HG03025 (cell line): Measurements from ENCODE around the gene RFESD.

Source experiments
- ATAC-seq: cut with Tn5 transposase; IDR thresholded peaks from one replicate; pipeline ENCODE4 v1.9.1; 2021; ENCODE audit warnings: mild to moderate bottlenecking, moderate library complexity; ENCODE audit not compliant: unreplicated experiment, low FRiP score

RFESD gene

GRCh38 chr5:95646569-95647431 lies at the start of gene RFESD:
RFESD (plus strand) TSS chr5:95646777; CDS start chr5:95652272, 5,495 bp downstream.
- peak; percentile 98 for ATAC-seq

DNA sequence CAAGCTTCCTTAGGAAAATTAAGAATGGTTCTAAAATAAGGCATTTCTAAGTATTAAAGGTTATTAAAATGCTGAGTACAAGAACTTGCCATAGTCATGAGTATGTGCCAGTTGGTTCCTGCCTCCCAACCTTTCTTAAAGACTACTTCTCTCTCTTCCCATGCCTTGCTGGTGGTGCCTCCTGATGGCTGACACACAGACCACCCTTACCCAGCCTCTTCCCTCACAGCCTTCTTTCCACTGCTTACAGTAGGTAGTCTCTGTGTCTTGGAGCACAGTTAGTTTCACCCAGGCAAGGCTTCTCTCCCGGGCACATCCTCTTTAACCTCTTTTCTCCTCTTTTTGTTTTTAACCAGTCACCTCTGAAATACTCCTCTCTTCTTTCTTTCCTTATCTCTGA lies 47.3 kb upstream of the RFESD start:
- no peak for ATAC-seq

DNA sequence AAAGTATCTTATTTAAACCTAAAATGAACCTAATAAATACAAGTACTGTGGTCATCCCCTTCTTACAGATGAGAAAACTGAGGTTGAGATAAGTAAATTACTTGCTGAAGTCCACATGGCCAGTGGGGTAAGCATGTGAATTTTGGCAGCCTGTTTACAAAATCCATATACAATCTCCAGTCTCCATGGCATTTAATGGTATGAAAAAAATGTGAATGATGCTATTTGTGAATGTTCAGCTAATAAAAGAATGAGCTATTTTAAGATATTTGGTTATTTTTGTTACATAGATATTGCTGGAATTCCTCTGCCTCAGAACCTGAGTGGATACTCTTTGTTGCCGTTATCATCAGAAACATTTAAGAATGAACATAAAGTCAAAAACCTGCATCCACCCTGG lies 46.0 kb upstream of the RFESD start:
- no peak for ATAC-seq

GRCh38 chr5:95605786-95606185 lies 40.8 kb upstream of the RFESD start:
- ATAC-seq: no peak

GRCh38 chr5:95606419-95606818 lies 40.2 kb upstream of the RFESD start:
- ATAC-seq: no peak

DNA sequence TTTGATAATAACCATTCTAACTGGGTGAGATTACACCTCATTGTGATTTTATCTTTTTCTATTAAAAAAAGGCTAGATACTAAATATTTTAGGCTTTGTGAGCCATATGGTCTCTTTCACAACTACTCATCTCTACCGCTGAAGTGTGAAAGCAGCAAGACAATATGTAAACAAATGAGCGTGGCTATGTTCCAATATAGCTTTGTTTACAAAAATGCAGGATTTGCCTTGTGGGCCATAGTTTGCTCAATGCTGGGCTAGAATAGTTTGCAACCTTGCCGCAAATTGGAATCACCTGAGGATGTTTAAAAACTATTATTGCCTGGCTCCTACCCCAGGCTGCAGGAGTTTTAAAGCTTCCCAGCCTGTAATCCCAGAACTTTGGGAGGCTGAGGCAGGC lies 36.9 kb upstream of the RFESD start:
- ATAC-seq: no peak

GRCh38 chr5:95610546-95610945 lies 36.0 kb upstream of the RFESD start:
- ATAC-seq: no peak

DNA sequence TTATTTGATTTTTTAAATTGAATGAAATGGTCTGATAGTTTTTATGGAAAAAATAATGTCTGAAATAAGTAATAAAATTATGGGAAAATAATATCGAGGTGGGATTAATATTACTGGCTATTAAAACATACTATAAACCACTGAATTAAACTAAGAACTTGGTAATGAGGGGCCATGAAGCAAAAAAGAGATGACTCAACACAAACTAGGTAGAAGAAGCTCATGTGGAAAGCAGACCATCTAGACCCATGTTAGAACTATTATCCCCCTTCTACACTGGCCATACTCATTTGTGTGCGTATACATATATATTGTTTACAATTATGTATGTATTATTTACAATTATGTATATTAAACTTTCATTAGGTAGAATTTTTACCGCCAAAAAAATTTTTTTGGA lies 35.2 kb upstream of the RFESD start:
- ATAC-seq: no peak

- no peak for ATAC-seq
Measured at GRCh38 chr5:95613514-95613913, 33.1 kb upstream of the RFESD start.

GRCh38 chr5:95615164-95615467 lies 31.5 kb upstream of the RFESD start:
- no peak for ATAC-seq

GRCh38 chr5:95617057-95617456 lies 29.5 kb upstream of the RFESD start:
- ATAC-seq: no peak

- no peak for ATAC-seq
Measured at GRCh38 chr5:95619096-95619495, 27.5 kb upstream of the RFESD start.

GRCh38 chr5:95619514-95620029 lies 27.0 kb upstream of the RFESD start:
- ATAC-seq: no peak

DNA sequence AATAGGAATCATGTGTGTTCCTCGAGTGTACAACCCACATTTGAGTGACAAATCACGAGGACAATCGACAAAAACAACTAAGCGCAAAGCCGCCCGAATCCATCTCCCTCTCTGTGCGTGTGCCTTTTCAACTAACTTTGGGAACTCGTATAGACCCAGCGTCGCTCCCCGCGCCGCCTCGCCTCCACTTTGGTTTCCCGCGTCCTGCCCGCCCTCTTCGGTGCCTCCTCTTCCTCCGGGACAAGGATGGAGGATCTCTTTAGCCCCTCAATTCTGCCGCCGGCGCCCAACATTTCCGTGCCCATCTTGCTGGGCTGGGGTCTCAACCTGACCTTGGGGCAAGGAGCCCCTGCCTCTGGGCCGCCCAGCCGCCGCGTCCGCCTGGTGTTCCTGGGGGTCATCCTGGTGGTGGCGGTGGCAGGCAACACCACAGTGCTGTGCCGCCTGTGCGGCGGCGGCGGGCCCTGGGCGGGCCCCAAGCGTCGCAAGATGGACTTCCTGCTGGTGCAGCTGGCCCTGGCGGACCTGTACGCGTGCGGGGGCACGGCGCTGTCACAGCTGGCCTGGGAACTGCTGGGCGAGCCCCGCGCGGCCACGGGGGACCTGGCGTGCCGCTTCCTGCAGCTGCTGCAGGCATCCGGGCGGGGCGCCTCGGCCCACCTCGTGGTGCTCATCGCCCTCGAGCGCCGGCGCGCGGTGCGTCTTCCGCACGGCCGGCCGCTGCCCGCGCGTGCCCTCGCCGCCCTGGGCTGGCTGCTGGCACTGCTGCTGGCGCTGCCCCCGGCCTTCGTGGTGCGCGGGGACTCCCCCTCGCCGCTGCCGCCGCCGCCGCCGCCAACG lies 26.3 kb upstream of the RFESD start, which contains the start of gene GPR150:
Gene GPR150, plus strand, starts transcription at position 58 of the 840 bp plus-strand sequence. Its CDS starts 189 bp downstream, at position 247.
- ATAC-seq: peak; percentile 68

DNA sequence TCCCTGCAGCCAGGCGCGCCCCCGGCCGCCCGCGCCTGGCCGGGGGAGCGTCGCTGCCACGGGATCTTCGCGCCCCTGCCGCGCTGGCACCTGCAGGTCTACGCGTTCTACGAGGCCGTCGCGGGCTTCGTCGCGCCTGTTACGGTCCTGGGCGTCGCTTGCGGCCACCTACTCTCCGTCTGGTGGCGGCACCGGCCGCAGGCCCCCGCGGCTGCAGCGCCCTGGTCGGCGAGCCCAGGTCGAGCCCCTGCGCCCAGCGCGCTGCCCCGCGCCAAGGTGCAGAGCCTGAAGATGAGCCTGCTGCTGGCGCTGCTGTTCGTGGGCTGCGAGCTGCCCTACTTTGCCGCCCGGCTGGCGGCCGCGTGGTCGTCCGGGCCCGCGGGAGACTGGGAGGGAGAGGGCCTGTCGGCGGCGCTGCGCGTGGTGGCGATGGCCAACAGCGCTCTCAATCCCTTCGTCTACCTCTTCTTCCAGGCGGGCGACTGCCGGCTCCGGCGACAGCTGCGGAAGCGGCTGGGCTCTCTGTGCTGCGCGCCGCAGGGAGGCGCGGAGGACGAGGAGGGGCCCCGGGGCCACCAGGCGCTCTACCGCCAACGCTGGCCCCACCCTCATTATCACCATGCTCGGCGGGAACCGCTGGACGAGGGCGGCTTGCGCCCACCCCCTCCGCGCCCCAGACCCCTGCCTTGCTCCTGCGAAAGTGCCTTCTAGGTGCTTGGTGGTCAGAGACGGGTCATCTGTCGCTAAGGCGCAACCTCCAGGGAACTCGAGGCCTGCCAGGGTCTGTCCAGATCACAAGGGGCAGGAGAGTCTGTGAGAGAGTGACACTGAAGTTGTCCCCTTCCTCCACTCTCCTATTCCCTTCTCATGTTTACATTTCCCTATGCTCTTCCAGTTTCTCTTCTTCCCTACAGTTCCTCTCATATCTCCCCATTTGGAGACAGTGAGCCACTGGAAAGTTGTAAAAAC lies 25.4 kb upstream of the RFESD start:
- peak; percentile 57 for ATAC-seq

DNA sequence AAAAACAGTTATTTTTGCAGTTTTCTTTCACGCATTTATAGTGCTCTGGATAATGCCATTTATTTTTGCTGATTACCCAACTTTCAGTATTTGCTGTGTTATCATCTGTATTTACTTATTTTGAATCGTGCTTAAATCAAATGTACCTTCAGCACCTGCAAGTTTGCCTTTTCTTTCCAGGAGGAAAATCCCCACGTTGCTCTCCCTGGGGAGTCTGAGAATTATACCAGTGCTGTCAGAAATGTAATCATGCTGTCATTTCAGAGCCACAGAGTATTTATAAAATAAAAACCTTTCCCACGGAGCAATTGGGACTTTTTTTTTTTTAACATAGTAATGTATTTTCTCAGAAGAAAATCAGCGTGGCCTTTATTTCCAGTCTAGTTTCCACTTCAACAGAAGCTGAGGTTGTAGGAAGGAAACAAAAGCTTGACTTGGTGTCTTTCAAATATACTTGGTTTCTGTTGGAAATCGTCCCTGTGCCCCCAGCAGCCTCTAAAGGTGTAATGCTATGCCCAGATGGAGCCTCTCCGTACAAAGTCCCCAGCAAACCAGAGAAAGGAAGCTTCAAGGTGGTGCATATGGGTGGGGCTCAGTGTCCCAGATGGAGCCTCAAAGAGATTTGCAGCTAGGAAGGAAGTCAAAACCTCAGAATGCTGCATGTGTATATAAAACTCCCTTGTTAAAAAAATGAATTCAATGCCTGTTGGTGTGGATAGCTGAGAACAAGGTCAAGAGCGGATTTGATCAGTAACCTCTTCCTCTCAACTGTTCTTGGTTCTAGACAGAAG lies 24.5 kb upstream of the RFESD start:
- no peak for ATAC-seq

DNA sequence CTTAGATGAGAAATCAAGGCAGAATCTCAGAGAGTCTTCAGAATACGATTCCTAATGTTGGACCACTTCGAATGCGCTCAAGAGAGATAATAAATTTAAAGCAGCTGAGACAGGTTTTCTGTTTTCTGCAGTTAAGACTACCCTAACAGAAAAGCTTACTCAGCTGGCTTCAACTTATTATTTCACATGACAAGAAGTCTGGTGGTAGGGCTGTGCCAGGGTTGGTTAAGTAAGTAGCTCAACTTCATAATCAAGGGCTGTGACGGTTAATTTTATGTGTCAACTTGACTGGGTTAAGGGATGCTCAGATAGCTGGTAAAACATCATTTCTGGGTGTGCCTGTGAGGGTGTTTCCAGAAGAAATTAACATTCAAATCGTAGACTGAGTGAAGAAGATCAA lies 22.9 kb upstream of the RFESD start:
- ATAC-seq: no peak

GRCh38 chr5:95624368-95624767 lies 22.2 kb upstream of the RFESD start:
- ATAC-seq: no peak

- no peak for ATAC-seq
Measured at GRCh38 chr5:95626701-95627100, 19.9 kb upstream of the RFESD start.
